ENCODE results near the gene PSMD14.

The PSMD14 gene

DNA sequence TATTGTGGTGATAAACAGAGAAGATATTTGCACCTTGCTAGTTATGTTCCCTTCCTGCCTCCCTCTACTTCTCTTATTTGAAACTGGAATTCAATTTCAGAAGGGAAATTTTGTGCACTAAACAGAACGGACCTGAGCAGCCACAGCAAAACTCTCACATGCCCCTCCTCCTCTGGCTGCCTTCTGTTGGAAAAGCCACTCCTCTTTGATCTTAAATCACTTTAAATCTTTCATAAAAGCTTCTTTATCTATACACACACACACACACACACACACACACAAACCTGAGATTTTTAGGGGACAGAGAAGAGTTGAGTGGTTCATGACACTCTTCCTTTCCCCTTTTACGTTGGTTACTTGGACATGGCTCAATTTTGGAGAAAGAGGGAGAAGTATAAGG lies 113.5 kb downstream of the PSMD14 start:
- no peak for DNase-seq

DNA sequence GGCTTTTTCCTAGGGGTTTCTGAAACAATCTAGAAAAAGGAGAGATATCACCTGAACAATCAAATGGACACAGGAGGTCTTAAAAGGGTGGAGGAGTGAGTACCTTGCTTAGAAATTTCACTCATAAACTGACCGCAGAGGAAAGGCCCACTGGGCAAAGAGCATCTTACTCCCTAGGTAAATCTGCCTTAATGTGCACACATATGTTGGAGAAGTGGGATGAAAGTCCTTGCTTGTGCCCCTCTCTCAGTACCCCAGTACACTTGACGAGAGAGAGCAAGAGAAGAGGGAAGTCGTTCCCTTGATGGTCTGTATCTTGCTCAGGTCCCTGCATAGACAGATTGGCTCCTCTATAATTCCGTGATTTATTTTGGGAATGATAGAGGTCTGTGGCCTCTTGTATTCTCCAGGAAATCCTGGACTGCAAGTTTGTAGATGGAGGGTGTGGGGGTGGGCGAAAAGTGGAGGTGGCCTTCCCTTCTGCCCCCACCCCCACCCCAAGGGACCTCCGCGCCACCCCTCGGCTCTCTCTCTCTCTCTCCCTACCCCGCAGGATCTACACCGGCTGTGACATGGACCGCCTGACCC lies 114.7 kb downstream of the PSMD14 start:
- DNase-seq = no peak

DNA sequence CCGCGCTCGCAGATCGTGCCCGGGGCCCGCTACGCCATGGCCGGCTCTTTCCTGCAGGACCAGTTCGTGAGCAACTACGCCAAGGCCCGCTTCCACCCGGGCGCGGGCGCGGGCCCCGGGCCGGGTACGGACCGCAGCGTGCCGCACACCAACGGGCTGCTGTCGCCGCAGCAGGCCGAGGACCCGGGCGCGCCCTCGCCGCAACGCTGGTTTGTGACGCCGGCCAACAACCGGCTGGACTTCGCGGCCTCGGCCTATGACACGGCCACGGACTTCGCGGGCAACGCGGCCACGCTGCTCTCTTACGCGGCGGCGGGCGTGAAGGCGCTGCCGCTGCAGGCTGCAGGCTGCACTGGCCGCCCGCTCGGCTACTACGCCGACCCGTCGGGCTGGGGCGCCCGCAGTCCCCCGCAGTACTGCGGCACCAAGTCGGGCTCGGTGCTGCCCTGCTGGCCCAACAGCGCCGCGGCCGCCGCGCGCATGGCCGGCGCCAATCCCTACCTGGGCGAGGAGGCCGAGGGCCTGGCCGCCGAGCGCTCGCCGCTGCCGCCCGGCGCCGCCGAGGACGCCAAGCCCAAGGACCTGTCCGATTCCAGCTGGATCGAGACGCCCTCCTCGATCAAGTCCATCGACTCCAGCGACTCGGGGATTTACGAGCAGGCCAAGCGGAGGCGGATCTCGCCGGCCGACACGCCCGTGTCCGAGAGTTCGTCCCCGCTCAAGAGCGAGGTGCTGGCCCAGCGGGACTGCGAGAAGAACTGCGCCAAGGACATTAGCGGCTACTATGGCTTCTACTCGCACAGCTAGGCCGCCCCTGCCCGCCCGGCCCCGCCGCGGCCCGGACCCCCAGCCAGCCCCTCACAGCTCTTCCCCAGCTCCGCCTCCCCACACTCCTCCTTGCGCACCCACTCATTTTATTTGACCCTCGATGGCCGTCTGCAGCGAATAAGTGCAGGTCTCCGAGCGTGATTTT lies 115.5 kb downstream of the PSMD14 start:
- DNase-seq = peak; percentile 60

GRCh38 chr2:161424394-161424769 lies 116.2 kb downstream of the PSMD14 start:
- DNase-seq = no peak

GRCh38 chr2:161424891-161425727 lies 116.9 kb downstream of the PSMD14 start:
- DNase-seq = no peak

- DNase-seq = no peak
Observed at GRCh38 chr2:161425728-161426454, 117.7 kb downstream of the PSMD14 start.

GRCh38 chr2:161426455-161426921 lies 118.3 kb downstream of the PSMD14 start:
- no peak for DNase-seq

- DNase-seq = peak; percentile 58
Observed at GRCh38 chr2:161426922-161427663, 118.9 kb downstream of the PSMD14 start.

DNA sequence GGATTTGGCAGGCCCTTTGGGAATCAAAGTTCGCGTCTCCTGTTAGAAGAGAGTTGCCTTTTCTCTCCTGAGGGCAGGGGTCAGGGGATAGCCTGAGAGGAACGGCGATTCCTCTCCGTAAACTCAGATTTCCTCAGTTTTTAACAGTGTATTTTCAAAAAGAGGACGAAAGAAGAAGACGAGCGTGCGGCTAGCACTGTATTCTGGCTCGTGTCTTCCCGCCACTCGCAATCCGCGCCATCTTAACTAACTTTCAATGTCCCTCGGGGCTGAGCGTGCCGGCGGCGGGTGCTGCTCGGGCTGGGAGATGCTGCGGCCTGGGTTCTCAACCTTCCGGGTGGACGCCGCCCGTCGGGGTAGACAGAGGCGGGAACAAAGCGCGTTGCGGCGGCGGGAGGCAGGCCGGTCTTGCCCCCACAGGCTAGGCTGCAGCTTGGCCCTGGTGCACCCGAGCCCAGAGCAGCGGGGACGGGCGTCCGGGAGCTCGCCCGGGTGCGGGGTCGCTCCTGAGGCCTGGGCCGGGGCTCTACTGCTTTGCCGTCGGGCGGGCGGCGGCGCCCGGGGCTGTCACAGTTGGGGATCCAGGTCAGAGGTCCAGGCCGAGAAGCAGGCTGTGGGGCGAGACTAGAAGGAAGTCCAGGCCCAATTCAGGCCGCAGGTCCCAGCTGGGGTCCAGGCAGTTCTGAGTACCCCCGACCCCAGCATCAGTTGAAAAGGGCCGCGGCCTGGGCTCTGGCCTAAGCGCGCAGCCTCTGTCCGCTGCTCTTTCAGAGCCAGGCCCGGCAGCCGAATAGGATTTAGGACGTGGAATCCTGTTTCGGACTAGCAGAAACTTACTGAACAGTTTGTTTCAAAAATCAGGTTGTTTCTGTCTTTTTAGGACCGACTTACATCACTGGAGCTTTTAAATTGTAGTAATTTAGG lies 119.7 kb downstream of the PSMD14 start:
- no peak for DNase-seq

- no peak for DNase-seq
Observed at GRCh38 chr2:161430386-161430785, 122.2 kb downstream of the PSMD14 start.

DNA sequence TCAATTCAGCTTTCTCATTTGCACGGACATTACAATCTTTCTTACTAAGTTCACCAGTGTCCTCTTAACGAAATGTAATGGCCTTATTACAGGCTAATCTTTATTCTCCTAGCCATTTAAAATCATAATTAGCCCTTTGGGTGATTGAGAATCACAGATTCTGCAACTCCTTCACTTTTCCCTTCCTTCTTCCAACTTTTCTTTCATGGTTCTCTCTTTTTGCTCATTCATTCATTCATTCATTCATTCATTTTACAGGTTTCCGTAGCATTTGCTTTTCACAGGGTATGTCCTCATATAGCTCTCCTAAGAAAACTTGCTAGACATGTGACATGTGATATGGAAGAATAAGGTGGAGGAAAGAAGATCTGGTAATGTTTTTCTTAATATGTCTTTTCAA lies 123.9 kb downstream of the PSMD14 start:
- no peak for DNase-seq

DNA sequence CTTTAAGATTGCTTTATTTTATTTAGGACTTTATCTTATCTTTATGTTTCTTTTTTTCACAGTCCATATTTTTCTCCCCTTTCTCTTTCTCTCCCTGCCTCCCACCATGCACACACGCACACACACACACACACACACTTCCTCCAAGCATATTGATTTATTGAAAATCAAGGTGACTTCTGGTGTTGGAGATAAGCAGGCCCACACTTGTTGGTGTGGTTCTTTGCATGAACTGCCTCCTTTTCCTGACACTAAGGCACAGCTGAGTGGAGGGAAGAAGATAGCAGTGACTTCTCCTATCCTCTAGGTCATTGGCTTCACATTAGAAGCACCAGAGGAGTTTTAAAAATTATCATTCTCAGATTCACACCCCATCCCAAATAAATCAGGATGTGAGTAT lies 125.9 kb downstream of the PSMD14 start:
- DNase-seq = no peak

DNA sequence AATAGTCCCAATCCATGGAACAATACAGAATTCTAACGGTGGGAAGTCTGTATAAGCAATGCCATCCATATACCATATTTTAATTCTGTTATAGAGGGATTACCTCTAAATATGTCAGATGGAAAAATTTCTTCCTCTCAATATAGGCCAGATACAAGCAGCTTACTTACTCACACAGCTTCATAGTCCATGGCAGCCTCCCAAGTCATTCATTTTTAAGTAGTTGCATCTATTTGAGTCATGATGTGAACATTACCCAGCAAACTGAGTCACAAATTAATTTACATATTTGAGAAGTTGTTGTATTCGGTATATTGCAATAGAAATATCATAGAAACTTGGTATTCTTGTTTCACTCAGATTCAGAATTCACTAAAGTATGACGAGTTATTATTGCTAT lies 128.2 kb downstream of the PSMD14 start:
- DNase-seq = no peak

GRCh38 chr2:161438598-161438997 lies 130.4 kb downstream of the PSMD14 start:
- no peak for DNase-seq

DNA sequence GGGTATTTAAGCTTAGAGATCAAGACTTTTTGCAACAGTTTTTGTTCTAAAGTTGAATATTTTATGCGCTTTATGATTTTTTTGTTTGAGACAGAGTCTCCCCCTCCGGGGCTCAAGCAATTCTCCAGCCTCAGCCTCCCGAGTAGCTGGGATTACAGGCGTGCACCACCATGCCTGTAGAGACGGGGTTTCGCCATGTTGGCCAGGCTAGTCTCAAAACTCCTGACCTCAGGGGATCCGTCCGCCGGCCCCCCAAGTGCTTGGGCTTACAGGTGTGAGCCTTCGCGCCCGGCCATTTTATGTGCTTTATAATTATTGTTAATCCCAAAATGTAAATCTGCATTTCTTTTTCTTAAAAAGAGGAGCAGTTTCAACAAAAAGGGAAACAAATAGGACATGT lies 136.9 kb downstream of the PSMD14 start:
- no peak for DNase-seq

DNA sequence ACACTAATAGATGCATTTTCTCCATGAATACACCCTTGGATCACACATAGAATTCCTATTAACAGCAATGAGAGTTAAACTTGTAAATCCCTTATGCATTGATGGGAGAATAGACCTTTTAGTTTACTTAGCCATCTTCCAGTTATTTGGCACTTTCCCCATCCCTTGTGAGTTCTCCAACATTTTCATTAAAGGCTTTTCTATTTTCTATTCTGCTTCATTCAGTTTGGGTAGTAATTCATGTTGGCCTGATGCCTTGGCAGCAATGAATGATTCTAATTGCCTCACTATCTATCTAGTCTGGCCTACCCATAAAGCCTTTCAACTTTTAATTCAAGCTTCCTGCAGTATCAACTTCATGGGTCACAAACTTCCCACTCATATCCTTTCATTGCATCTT lies 140.2 kb downstream of the PSMD14 start:
- DNase-seq = no peak
